ENCODE results near the gene SGTB.
"Not testable (repeated sequence)": the region's sequence is repeated elsewhere in the genome, so short reads cannot be mapped to it uniquely, and the experiment has no call there.

Gene SGTB

DNA sequence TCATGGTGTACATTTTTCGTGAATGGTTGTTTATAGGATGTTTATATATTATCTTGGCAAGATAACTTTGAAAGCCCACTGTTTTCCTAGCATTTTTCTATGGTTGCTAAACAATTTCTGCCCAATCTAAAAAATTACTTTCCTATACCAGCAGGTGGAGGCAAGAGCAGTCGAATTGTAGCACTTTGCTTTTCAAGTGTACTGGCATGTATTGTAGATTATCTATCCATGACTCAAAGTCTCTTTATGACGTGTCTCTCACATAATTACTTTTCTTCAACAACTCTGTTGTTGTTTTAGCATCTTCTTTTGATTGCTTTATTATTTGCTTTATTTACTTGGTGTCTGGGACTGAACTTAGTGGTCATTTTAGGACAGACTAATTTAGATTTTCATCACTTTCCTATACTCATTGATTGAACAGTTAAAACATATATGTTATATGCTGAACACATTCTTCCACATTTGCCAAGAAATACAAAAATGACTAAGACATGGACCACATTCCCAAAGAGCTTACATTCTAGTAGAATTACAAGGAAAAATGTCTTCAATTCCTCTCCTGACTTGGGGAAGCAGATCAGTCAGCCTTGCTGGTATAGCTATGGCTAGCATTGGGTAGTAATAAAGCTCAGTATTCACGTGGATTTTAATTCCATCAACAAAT is 20.8 kb upstream of the SGTB start:
- Histone ChIP-seq H3K27me3 (replicated peaks; ENCODE audit: control insufficient read depth, insufficient read depth, low read length) (no peaks in the 10 kb centered on the region), H3K4me3 (replicated peaks; ENCODE audit: low read depth, low read length) (no peak overlapping the region), H3K36me3 (ENCODE audit: control insufficient read depth, insufficient read depth, low read length) (no peaks in the 10 kb centered on the region)
- TF ChIP-seq CTCF (IDR thresholded peaks at IDR 0.05; ENCODE audit: insufficient read depth, low read length, poor library complexity, severe bottlenecking) = peak; percentile 73
- peak; percentile 15 for DNase-seq (ENCODE audit: extremely low read depth, insufficient read length)

DNA sequence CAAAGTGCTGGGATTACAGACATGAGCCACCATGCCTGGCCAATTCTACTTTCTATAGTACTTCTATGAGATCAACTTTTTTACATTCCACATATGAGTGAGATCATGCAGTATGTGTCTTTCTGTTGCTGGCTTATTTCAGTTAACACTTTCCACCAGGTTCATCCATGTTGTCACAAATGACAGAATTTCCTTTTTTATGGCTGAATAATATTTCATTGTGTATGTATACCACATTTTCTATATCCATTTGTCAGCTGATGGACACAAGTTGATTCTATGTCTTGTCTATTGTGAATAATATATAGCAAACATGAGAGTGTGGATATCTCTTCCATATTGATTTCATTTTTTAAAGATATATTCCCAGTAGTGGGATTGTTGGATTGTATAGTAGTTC is 17.3 kb upstream of the SGTB start:
- TF ChIP-seq CTCF (IDR thresholded peaks at IDR 0.05; ENCODE audit: insufficient read depth, low read length, poor library complexity, severe bottlenecking) = no peak
- Histone ChIP-seq H3K36me3 (ENCODE audit: control insufficient read depth, insufficient read depth, low read length) (no peaks in the 10 kb centered on the region), H3K4me3 (replicated peaks; ENCODE audit: low read depth, low read length) (no peak overlapping the region), H3K27me3 (replicated peaks; ENCODE audit: control insufficient read depth, insufficient read depth, low read length) (no peaks in the 10 kb centered on the region)
- DNase-seq (ENCODE audit: extremely low read depth, insufficient read length) = no peak

- no peak for DNase-seq (ENCODE audit: extremely low read depth, insufficient read length)
- Histone ChIP-seq H3K4me3 (replicated peaks; ENCODE audit: low read depth, low read length) (no peak overlapping the region), H3K36me3 (ENCODE audit: control insufficient read depth, insufficient read depth, low read length) (no peaks in the 10 kb centered on the region), H3K27me3 (replicated peaks; ENCODE audit: control insufficient read depth, insufficient read depth, low read length) (no peaks in the 10 kb centered on the region)
- no peak for TF ChIP-seq CTCF (IDR thresholded peaks at IDR 0.05; ENCODE audit: insufficient read depth, low read length, poor library complexity, severe bottlenecking)
Observed at GRCh38 chr5:65738305-65738704, 16.4 kb upstream of the SGTB start.

DNA sequence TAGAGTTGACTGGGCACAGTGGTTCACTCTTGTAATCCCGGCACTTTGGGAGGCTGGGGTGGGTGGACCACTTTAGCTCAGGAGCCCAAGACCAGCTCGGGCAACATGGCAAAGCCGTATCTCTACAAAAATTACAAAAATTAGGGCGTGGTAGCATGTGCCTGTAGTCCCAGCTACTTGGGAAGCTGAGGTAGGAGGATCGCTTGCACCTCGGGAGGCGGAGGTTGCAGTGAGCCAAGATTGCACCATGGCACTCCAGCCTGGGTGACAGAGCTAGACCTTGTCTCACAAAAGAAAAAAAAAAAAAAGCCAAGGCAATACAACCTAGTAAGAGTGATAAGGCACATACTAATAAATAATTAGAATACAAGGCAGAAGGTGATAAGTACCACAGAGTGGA is 15.9 kb upstream of the SGTB start:
- Histone ChIP-seq H3K27me3 (replicated peaks; ENCODE audit: control insufficient read depth, insufficient read depth, low read length) (no peaks in the 10 kb centered on the region), H3K4me3 (replicated peaks; ENCODE audit: low read depth, low read length) (no peak overlapping the region), H3K36me3 (ENCODE audit: control insufficient read depth, insufficient read depth, low read length) (no peaks in the 10 kb centered on the region)
- no peak for DNase-seq (ENCODE audit: extremely low read depth, insufficient read length)
- TF ChIP-seq CTCF (IDR thresholded peaks at IDR 0.05; ENCODE audit: insufficient read depth, low read length, poor library complexity, severe bottlenecking) = no peak

DNA sequence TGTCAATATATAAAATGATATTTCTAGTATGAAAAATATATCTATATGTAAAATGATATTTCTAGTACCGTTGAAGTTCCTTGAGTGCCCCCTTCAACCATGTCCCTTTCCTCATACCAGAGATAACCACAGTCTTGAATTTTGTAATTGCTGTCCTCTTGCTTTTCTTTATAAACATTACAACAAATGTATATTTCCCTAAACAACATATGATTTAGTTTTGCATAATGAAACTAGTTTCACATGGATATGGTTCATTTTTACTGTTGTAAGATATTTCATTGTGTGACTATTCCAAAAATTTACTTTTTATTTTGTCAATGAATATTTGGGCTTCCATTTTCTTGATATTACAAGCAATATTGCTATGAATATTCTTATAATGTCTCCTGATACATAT is 14.1 kb upstream of the SGTB start:
- Histone ChIP-seq H3K27me3 (replicated peaks; ENCODE audit: control insufficient read depth, insufficient read depth, low read length) (no peaks in the 10 kb centered on the region), H3K4me3 (replicated peaks; ENCODE audit: low read depth, low read length) (no peak overlapping the region), H3K36me3 (ENCODE audit: control insufficient read depth, insufficient read depth, low read length) (no peaks in the 10 kb centered on the region; the same call in 1 of the 2 replicates)
- no peak for DNase-seq (ENCODE audit: extremely low read depth, insufficient read length)
- no peak for TF ChIP-seq CTCF (IDR thresholded peaks at IDR 0.05; ENCODE audit: insufficient read depth, low read length, poor library complexity, severe bottlenecking)

GRCh38 chr5:65734921-65735320 is 13.0 kb upstream of the SGTB start:
- no peaks in the 10 kb centered on the region for H3K27me3 ChIP-seq (replicated peaks; ENCODE audit: control insufficient read depth, insufficient read depth, low read length)
- DNase-seq (ENCODE audit: extremely low read depth, insufficient read length) = no peak
- TF ChIP-seq CTCF (IDR thresholded peaks at IDR 0.05; ENCODE audit: insufficient read depth, low read length, poor library complexity, severe bottlenecking) = no peak
- H3K36me3 ChIP-seq (ENCODE audit: control insufficient read depth, insufficient read depth, low read length) = no peaks in the 10 kb centered on the region; the same call in 1 of the 2 replicates
- no peak overlapping the region for H3K4me3 ChIP-seq (replicated peaks; ENCODE audit: low read depth, low read length)

- H3K27me3 ChIP-seq (replicated peaks; ENCODE audit: control insufficient read depth, insufficient read depth, low read length); DNase-seq (ENCODE audit: extremely low read depth, insufficient read length); H3K4me3 ChIP-seq (replicated peaks; ENCODE audit: low read depth, low read length); H3K36me3 ChIP-seq (ENCODE audit: control insufficient read depth, insufficient read depth, low read length): not testable (repeated sequence)
Observed at GRCh38 chr5:65734196-65734775, 12.4 kb upstream of the SGTB start.

DNA sequence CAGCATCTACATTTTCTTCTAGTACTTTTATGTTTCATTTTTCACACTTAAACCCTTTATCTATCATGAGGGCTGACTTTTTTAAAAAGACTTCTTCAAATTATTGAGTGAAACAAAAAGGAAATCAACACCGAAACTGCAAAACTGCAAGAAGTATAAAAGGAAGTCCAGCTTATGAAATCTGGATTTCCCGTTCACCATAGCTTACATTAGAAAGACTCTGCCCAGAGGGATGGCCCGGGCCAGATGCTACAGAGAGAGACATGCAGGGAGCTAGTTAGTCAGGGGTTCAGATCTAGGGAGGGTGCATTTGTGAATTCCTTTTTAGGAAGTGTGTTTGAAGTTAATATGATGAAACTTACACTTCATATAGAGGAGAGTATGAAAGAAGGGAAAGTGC is 10.1 kb upstream of the SGTB start:
- not testable (repeated sequence) for H3K4me3 ChIP-seq (replicated peaks; ENCODE audit: low read depth, low read length); H3K36me3 ChIP-seq (ENCODE audit: control insufficient read depth, insufficient read depth, low read length); DNase-seq (ENCODE audit: extremely low read depth, insufficient read length); H3K27me3 ChIP-seq (replicated peaks; ENCODE audit: control insufficient read depth, insufficient read depth, low read length)
